Stimulated activated CD8-positive, alpha-beta memory T cell treated with anti-CD3 and anti-CD28 coated beads, Interleukin-7, amount 100 ng/mL, for 1 hour (primary cell): ENCODE measurements around the gene CTRL.

Experiments used
- DNase-seq, 2 donors: peaks; one replicate each; pipeline ENCODE4 v3.0.0-alpha.2; 2020; ENCODE audit warnings: low read depth in 2 of 2

Gene CTRL

GRCh38 chr16:67892375-67892774 lies 39.3 kb downstream of the CTRL start:
- DNase-seq, result no peak

DNA sequence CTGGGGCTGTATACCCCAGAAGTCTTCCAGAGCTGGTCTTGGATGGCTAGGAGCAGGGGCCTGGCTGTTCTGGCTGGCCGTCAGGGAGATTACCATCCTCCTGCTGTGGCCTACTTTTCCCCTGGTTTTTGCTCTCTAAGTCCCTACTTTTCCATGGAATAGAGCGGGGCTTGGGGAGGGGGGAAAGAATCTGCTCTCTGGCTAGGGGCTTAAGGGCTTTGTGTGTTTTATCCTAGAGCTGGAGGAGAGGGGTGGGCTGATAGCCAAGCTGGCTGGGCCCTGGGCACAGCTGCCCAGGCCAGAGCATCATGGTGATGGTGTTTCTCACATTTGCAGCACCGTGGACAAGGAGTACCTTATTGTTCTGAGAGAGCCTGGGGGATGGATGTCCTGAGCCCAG lies 43.3 kb downstream of the CTRL start:
- no peak for DNase-seq

DNA sequence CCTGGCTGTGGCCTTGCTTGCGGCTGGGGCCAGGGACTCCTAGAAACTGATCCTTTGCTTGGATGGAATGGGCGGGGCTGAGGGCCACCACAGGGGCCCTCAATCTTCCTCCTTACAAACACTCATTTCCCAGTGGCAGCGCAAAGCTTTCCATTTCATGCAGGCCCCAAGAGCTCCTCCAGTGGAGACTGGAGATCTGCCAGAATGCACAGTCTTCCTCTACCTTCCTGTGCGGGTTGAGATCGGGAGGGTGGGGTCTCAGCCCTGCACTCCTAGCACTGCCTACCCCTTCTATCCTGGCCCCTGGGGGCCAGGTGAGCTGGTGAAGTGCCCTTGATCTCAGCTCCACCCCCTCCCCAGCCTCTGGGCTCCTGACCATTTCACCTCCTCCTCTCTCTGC lies 45.3 kb downstream of the CTRL start:
- no peak for DNase-seq

- no peak for DNase-seq
Observed at GRCh38 chr16:67885976-67886375, 45.7 kb downstream of the CTRL start.

GRCh38 chr16:67885545-67885944 lies 46.1 kb downstream of the CTRL start:
- DNase-seq, result no peak

- DNase-seq, result no peak
Observed at GRCh38 chr16:67884684-67885083, 47.0 kb downstream of the CTRL start, which contains the start of gene NRN1L. Gene NRN1L, plus strand, starts transcription at chr16:67884885. Its CDS starts 19 bp downstream, at chr16:67884904.

GRCh38 chr16:67883872-67884261 lies 47.8 kb downstream of the CTRL start:
- DNase-seq, result peak; percentile 48 to 57

- no peak for DNase-seq
Observed at GRCh38 chr16:67883146-67883871, 48.4 kb downstream of the CTRL start.

- DNase-seq, result no peak
Observed at GRCh38 chr16:67882374-67883145, 49.1 kb downstream of the CTRL start.

GRCh38 chr16:67881621-67882161 lies 50.0 kb downstream of the CTRL start:
- no peak for DNase-seq

DNA sequence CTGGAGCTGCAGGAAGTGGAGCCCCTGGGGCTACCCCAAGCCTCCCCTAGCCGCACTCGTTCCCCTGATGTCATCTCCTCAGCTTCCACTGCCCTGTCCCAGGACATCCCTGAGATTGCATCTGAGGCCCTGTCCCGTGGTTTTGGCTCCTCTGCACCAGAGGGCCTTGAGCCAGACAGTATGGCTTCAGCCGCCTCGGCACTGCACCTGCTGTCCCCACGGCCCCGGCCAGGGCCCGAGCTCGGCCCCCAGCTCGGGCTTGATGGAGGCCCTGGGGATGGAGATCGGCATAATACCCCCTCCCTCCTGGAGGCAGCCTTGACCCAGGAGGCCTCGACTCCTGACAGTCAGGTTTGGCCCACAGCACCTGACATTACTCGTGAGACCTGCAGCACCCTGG lies 51.1 kb downstream of the CTRL start:
- no peak for DNase-seq

DNA sequence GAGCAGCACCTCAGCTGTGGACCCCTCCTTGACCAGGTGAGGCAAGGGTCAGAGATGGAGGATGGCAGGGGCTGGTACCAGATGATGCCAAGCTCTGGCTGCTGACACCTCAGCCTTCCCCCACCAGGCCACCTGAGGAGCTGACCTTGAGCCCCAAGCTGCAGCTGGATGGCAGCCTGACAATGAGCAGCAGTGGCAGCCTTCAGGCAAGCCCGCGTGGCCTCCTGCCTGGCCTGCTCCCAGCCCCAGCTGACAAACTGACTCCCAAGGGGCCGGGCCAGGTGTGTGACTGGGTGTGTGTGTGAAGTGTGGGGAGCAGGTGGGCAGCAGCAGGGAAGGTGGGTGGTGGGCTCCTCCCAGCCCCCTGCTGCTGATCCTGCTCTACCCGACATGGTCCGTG lies 51.7 kb downstream of the CTRL start:
- no peak for DNase-seq
